NOMO-1 treated with DMSO at 0.1 percent for 48 hours (cell line): Measurements from ENCODE around the gene VPS36.
"Not testable (repeated sequence)": the region's sequence is repeated elsewhere in the genome, so short reads cannot be mapped to it uniquely, and the experiment has no call there.

Experiments used
- DNase-seq: peaks from one replicate; lab custom pipeline; 2025; ENCODE audit not compliant: unreplicated experiment; lab: John Stamatoyannopoulos, UW

VPS36 gene, protein sequence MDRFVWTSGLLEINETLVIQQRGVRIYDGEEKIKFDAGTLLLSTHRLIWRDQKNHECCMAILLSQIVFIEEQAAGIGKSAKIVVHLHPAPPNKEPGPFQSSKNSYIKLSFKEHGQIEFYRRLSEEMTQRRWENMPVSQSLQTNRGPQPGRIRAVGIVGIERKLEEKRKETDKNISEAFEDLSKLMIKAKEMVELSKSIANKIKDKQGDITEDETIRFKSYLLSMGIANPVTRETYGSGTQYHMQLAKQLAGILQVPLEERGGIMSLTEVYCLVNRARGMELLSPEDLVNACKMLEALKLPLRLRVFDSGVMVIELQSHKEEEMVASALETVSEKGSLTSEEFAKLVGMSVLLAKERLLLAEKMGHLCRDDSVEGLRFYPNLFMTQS

DNA sequence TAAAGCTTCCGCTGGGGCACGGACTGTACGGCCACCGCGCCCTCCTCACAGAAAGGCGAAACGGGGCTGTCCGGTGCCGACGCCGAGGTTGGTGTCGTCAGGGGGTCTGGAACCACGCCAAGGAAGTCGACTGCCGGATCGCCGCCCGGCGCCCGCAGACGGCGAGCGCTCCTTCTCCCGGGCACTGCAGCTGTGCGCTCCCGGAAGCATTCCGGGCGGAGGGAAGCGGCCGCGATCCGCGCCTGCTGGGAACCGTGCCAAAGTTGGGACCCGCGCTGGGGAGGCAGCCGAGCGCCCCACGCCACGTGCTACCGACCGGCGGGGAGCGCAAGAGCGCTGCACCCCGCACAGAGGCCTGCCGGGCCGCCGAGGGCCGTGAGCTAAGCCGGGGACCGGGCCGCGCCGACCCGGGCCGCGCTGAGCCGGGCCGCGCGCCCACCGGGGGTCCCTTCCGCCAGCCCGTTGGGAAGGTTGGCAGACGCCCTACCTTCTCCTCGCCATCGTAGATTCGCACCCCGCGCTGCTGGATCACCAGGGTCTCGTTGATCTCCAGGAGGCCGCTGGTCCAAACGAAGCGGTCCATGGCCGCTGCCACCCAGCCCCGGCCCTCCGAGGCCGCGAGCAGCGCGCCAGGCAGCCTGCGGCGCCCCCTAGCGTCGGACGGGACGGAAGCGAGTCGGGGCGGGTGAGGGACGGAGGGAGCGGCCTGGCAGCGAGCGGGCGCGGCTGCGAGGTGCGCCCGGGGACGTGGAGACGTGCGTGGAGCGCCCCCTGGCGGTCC, at the start of gene VPS36:
Gene VPS36 (minus strand): TSS at position 623 of the 781 bp plus-strand sequence. CDS start 40 bp downstream, at position 583.
- peak; percentile 95 for DNase-seq

- DNase-seq: not testable (repeated sequence)
These were observed 47.5 kb upstream of the VPS36 start for GRCh38 chr13:52497979-52498378.

DNA sequence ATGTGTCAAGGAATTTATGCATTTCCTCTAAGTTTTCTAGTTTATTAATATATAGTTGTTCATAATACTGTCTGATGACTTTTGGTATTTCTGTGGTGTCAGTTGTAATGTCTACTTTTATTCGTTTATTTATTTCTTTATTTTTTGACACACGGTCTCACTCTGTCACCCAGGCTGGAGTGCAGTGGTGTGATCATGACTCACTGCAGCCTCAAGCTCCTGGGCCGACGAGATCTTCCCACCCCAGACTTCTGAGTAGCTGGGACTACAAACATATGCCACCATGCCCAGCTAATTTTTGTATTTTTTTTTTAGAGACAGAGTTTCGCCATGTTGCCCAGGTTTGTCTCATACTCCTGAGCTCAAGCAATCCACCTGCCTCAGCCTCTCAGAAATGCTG, 43.8 kb upstream of the VPS36 start:
- DNase-seq: not testable (repeated sequence)

DNA sequence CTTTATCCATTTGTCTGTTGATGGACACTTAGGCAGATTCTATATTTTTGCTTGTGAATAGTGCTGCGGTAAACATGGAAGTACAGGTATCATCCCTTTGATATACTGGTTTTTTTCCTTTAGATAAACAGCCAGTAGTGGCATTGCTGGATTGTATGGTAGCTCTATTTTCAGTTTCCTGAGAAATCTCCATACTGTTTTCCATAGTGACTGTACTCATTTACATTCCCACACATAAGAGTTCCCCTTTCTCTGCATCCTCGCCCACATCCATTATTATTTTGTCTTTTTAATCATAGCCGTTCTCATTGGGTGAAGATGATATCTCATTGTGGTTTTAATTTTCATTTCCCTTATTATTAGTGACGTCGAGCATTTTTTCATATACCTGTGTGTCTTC, 40.6 kb upstream of the VPS36 start:
- DNase-seq: not testable (repeated sequence)

DNA sequence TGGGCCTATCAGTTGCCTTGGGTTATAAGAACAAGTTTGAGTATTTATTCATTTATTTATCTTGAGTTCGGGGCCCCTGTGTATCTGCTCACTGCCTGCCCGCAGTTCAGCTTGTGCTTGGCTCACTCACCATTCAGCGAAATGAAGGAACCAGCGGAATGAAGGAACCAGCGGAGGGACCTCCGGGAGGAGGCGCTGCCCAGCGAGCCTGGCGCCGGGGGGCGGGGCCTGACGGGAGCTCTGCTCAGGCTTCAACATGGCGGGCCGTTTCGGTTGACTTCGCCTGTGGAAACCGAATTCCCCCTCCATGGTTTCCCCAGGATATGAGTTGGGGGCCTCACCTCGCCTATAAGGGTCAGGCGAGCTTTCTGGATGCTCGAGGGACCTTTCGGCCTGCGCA, 38.3 kb upstream of the VPS36 start:
- DNase-seq: not testable (repeated sequence)

DNA sequence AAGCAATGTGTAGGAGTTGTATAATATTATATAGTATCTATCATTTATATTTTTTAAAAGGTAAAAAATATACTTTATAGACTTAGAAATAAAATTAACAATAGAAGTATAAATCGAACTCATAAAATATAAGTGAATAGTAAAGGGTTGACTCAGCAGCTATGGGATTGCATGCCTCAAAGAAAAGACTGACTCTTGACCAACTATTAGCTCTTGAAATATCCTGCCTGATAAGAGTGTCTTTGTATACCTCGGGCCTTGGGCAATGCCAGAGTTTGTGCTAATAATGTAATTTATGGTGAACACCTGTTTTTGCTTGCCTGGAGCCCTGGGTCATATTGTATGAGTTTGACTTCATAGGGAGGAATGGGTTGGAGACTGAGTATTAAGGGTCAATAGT, 36.6 kb upstream of the VPS36 start:
- not testable (repeated sequence) for DNase-seq

GRCh38 chr13:52480677-52481428, 30.4 kb upstream of the VPS36 start:
- DNase-seq: not testable (repeated sequence)

GRCh38 chr13:52468487-52468886, 18.1 kb upstream of the VPS36 start:
- DNase-seq: not testable (repeated sequence)

GRCh38 chr13:52463526-52463925, 13.1 kb upstream of the VPS36 start:
- no peak for DNase-seq

DNA sequence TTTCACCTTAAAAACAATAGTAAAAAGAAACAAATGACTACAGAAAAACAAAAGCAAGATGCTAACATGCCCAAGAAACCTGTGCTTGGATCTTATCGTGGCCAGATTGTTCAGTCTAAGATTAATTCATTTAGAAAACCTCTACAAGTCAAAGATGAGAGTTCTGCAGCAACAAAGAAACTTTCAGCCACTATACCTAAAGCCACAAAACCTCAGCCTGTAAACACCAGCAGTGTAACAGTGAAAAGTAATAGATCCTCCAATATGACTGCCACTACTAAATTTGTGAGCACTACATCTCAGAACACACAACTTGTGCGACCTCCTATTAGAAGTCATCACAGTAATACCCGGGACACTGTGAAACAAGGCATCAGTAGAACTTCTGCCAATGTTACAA, 10.8 kb upstream of the VPS36 start:
- no peak for DNase-seq

GRCh38 chr13:52459668-52460067, 9.2 kb upstream of the VPS36 start:
- no peak for DNase-seq

- peak; percentile 78 for DNase-seq
These were observed 5.2 kb upstream of the VPS36 start for GRCh38 chr13:52455677-52456041.

GRCh38 chr13:52454820-52455676, 4.6 kb upstream of the VPS36 start, which contains the start of gene CKAP2:
CKAP2 (plus strand) TSS chr13:52455478; CDS start chr13:52455557, 79 bp downstream.
- peak; percentile 96 for DNase-seq

GRCh38 chr13:52454459-52454819, 4.0 kb upstream of the VPS36 start:
- DNase-seq: peak; percentile 63

- no peak for DNase-seq
These were observed 2.0 kb upstream of the VPS36 start for GRCh38 chr13:52452470-52452869.

DNA sequence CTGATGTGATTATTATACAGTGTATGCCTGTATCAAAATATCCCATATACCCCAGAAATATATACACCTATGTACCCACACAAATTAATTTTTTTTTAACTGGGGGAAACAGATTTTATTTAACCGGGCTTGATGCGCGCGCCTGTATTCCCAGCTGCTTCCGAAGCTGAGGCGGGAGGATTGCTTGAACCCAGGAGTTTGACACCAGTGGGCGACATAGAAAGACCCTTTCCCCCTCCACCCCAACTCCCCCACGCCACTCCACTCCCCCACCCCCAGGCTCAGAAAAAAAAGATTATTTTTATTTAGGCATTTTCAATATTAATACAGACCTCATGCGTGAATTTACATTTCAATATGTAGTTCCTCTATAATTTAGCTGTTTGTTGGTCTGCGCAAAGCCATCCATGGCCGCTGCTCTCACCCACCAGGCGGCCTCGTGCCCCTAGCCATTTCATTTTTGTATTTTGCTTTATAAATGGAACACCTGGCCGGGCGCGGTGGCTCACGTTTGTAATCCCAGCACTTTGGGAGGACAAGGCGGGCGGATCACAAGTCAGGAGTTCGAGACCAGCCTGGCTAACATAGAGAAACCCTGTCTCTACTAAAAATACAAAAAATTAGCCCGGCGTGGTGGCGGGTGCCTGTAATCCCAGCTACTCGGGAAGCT, 836 bp upstream of the VPS36 start:
- DNase-seq: no peak

- no peak for DNase-seq
These were observed 321 bp upstream of the VPS36 start for GRCh38 chr13:52450793-52451116.

GRCh38 chr13:52449331-52450011, 963 bp downstream of the VPS36 start:
- peak; percentile 50 for DNase-seq

DNA sequence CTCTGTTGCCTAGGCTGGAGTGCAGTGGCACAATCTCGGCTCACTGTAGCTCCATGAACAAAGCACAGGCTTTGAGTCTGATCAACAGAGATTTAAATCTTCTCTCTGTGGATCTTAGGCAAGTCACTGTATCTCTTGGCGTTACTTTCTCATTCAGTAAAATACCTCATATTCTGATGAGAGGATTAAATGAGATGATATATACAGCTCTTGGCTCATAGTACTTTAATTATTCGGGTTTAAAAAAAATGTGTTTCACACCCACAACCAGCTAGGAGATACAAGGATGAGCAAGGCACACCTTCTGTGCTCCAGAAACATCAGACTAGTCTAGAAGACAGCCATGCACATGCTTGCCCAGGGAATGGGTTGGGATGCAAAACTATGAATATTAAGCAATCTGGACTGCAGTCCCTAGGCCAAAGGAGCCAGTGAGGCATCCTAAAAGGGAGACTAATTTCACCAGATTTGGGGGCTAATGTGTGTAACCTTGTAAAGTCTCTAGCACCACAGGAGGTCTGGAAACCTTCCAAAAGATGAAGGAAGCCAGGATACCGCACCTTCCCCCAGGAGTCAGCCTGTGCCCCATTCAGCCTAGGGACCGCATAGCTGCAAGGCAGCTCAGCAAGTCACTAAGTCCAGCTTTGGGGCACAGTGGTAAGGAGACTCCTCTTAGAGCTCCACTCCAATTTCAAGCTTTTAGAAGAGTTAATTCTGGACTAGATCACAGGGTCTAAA, 2.5 kb downstream of the VPS36 start:
- DNase-seq: no peak
